ENCODE data around the gene GINS3.

DNA sequence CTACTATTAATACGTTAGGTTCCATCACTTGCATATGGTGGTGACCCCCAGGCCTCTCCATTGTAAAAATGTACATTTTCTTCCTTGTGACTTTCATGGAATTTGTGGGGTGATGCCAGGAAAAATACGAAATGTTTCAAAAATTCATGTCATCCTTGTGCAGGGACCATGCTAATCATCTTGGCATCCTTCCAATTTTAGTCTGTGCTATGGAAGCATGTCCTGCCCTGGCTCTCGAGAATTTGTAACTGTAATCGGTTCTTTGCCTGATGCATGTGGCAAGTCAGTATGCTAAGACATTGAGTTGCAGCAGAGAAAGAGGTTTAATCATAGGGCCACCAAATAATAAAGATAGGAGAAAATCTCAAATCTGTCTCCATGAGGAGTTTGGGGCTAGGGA lies 14.3 kb upstream of the GINS3 start:
- TF ChIP-seq, protein P1, sequence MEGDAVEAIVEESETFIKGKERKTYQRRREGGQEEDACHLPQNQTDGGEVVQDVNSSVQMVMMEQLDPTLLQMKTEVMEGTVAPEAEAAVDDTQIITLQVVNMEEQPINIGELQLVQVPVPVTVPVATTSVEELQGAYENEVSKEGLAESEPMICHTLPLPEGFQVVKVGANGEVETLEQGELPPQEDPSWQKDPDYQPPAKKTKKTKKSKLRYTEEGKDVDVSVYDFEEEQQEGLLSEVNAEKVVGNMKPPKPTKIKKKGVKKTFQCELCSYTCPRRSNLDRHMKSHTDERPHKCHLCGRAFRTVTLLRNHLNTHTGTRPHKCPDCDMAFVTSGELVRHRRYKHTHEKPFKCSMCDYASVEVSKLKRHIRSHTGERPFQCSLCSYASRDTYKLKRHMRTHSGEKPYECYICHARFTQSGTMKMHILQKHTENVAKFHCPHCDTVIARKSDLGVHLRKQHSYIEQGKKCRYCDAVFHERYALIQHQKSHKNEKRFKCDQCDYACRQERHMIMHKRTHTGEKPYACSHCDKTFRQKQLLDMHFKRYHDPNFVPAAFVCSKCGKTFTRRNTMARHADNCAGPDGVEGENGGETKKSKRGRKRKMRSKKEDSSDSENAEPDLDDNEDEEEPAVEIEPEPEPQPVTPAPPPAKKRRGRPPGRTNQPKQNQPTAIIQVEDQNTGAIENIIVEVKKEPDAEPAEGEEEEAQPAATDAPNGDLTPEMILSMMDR (IDR thresholded peaks at IDR 0.05): no peak
- TF ChIP-seq POLR2A (IDR thresholded peaks at IDR 0.05): no peak
